K562 (cell line): Measurements from ENCODE around the gene ID2. TPM values are rescaled to one million over a fixed set of nuclear protein-coding genes. Genes with fewer than 3 reads are reported as not detected.

Experiments used
- CBX5 ChIP-seq: IDR thresholded peaks from 2 replicates; pipeline ENCODE4 v1.6.1; 2014; ENCODE audit warnings: low read depth, borderline replicate concordance
- HMGN3 ChIP-seq: IDR thresholded peaks from 2 replicates; pipeline ENCODE4 v1.6.1; 2011; ENCODE audit warnings: borderline replicate concordance, low read depth, mild to moderate bottlenecking, mixed read lengths, low read length; ENCODE audit not compliant: insufficient read length; ENCODE audit errors: extremely low read depth
- JUN ChIP-seq, 2 experiments: sonication (generic) in 1 of 2; formaldehyde crosslinking in 1 of 2; IDR thresholded peaks; 2 replicates each; pipeline versions ENCODE4 v1.6.1 to v1.8.0; 2012 to 2022; ENCODE audit warnings: borderline replicate concordance in 2 of 2, mild to moderate bottlenecking in 2 of 2, improper control_type of control experiment in 1 of 2, low read depth in 1 of 2, low read length in 1 of 2, missing genetic modification reagents in 1 of 2
- MCM3 ChIP-seq: fragments of 450-650 bp; IDR thresholded peaks from 2 replicates; pipeline ENCODE4 v1.6.1; 2016
- RBBP5 ChIP-seq: fragments of 200-600 bp; sonication (generic); IDR thresholded peaks from 2 replicates; pipeline ENCODE4 v1.6.1; 2012; ENCODE audit warnings: borderline replicate concordance, mild to moderate bottlenecking, low read length, control low read depth, inconsistent platforms; ENCODE audit not compliant: insufficient read depth, poor library complexity, severe bottlenecking
- RBM25 ChIP-seq: fragments of 200-400 bp; formaldehyde crosslinking; IDR thresholded peaks from 2 replicates; pipeline ENCODE4 v1.6.1; 2018; ENCODE audit warnings: low read length, low read depth, moderate library complexity; ENCODE audit not compliant: severe bottlenecking
- SMARCE1 ChIP-seq: fragments of 450-650 bp; IDR thresholded peaks from 2 replicates; pipeline ENCODE4 v1.7.1; 2016; ENCODE audit warnings: mild to moderate bottlenecking
- TRIM28 ChIP-seq: fragments of 450-650 bp; IDR thresholded peaks from 2 replicates; pipeline ENCODE4 v1.6.1; 2017
- polyA plus RNA-seq, 8 experiments: library from polyadenylated mRNA; depleted of rRNA in 4 of 8; stranded (reverse) in 5 of 8; unstranded in 3 of 8; fragments of >200 nt; fragmentation: Nextera tagmentation in 2 of 8; fragmentation: Illumina TruSeq in 1 of 8; extraction: Ambion mirVana in 2 of 8; extraction: Trizol in 1 of 8; gene quantifications; 2 replicates each; pipeline versions ENCODE4 v1.2.1 to v1.2.3, GENCODE V29; 2011 to 2014; ENCODE audit warnings: inconsistent platforms in 1 of 8, missing spikeins in 1 of 8
- total RNA-seq, 7 experiments: library from RNA; depleted of rRNA in 6 of 7; stranded (reverse); fragments of >200 nt in 6 of 7; fragmentation: Illumina TruSeq in 2 of 7; extraction: Trizol in 2 of 7; gene quantifications; 2 replicates each; pipeline versions ENCODE4 v1.2.1 to v1.2.3, GENCODE V29; 2011 to 2021; ENCODE audit warnings: low replicate concordance in 1 of 7
- TF ChIP-seq, protein P1 (sequence below): sonication (generic); formaldehyde crosslinking; IDR thresholded peaks from 2 replicates; pipeline ENCODE4 v1.8.0; 2023; ENCODE audit warnings: mild to moderate bottlenecking, missing genetic modification reagents
- TF ChIP-seq, protein P2 (sequence below): fragments of 250-450 bp; sonication (Bioruptor Pico); IDR thresholded peaks from 2 replicates; pipeline ENCODE4 v1.5.0; 2021
- TF ChIP-seq, protein P3 (sequence below): conservative IDR thresholded peaks from 2 replicates; pipeline ENCODE4 v1.6.1; 2011; ENCODE audit warnings: low read depth, mild to moderate bottlenecking, low read length; ENCODE audit not compliant: control insufficient read depth
- TF ChIP-seq, protein P4 (sequence below), 2 experiments: fragments of 450-650 bp; formaldehyde crosslinking in 1 of 2; IDR thresholded peaks; 2 replicates each; pipeline versions ENCODE4 v1.4.0 to v1.6.1; 2014 to 2020; ENCODE audit warnings: mild to moderate bottlenecking in 2 of 2, borderline replicate concordance in 1 of 2, low read depth in 1 of 2

Gene ID2
- total and polyA plus RNA-seq, 9 of the 15 experiments (the other 6 are each of a cell fraction or from before 2014, with no cell fraction given) = 8.0 to 35.7 (median 16.6) TPM

DNA sequence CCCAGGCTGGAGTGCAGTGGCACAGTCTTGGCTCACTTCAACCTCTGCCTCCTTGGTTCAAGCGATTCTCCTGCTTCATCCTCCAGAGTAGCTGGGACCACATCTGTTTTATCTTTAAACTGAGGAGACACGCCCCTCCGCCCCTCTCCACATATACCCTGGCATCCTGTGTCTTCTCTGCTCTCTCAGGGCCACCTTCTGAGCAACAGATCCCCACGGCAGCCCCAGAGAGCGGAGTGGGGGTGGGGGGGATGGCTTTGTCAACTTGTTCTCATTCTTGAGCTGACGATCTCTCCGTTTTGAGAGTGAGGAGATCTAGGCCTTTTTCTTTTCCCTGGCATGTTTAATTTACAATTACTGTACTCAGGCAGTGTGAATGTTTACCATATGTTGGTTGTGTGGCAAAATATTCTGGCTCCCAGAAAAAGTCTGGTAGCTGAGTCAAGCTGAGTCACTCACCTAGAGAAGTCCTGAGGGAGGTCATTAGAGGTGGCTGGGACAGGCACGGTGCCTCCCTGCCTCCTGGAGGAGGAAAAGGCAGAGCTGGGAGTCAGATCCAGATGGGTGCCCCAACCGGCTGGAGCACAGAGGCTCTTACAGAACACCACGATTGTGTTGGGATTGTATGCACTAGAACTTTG is 19.5 kb upstream of the ID2 start (continued):
- no peak for TF ChIP-seq CBX5
- TF ChIP-seq, protein P1, sequence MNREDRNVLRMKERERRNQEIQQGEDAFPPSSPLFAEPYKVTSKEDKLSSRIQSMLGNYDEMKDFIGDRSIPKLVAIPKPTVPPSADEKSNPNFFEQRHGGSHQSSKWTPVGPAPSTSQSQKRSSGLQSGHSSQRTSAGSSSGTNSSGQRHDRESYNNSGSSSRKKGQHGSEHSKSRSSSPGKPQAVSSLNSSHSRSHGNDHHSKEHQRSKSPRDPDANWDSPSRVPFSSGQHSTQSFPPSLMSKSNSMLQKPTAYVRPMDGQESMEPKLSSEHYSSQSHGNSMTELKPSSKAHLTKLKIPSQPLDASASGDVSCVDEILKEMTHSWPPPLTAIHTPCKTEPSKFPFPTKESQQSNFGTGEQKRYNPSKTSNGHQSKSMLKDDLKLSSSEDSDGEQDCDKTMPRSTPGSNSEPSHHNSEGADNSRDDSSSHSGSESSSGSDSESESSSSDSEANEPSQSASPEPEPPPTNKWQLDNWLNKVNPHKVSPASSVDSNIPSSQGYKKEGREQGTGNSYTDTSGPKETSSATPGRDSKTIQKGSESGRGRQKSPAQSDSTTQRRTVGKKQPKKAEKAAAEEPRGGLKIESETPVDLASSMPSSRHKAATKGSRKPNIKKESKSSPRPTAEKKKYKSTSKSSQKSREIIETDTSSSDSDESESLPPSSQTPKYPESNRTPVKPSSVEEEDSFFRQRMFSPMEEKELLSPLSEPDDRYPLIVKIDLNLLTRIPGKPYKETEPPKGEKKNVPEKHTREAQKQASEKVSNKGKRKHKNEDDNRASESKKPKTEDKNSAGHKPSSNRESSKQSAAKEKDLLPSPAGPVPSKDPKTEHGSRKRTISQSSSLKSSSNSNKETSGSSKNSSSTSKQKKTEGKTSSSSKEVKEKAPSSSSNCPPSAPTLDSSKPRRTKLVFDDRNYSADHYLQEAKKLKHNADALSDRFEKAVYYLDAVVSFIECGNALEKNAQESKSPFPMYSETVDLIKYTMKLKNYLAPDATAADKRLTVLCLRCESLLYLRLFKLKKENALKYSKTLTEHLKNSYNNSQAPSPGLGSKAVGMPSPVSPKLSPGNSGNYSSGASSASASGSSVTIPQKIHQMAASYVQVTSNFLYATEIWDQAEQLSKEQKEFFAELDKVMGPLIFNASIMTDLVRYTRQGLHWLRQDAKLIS = no peak
- TF ChIP-seq TRIM28 = no peak
- TF ChIP-seq, protein P2, sequence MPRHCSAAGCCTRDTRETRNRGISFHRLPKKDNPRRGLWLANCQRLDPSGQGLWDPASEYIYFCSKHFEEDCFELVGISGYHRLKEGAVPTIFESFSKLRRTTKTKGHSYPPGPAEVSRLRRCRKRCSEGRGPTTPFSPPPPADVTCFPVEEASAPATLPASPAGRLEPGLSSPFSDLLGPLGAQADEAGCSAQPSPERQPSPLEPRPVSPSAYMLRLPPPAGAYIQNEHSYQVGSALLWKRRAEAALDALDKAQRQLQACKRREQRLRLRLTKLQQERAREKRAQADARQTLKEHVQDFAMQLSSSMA = no peak
- peak; percentile 48; the same call in 1 of the 2 replicates for TF ChIP-seq JUN (IDR thresholded peaks at IDR 0.05; ENCODE audit: borderline replicate concordance, low read depth, low read length)
- TF ChIP-seq JUN (CRISPR knock-in tag; IDR thresholded peaks at IDR 0.05; ENCODE audit: borderline replicate concordance) = no peak
- TF ChIP-seq, protein P3, sequence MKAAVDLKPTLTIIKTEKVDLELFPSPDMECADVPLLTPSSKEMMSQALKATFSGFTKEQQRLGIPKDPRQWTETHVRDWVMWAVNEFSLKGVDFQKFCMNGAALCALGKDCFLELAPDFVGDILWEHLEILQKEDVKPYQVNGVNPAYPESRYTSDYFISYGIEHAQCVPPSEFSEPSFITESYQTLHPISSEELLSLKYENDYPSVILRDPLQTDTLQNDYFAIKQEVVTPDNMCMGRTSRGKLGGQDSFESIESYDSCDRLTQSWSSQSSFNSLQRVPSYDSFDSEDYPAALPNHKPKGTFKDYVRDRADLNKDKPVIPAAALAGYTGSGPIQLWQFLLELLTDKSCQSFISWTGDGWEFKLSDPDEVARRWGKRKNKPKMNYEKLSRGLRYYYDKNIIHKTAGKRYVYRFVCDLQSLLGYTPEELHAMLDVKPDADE = no peak
- TF ChIP-seq SMARCE1 = 0 out of 2 replicates have a peak, but pooled peaks have one; percentile 29
- no peak for TF ChIP-seq HMGN3
- no peak for TF ChIP-seq MCM3
- TF ChIP-seq RBM25 = no peak
- TF ChIP-seq, protein P4, sequence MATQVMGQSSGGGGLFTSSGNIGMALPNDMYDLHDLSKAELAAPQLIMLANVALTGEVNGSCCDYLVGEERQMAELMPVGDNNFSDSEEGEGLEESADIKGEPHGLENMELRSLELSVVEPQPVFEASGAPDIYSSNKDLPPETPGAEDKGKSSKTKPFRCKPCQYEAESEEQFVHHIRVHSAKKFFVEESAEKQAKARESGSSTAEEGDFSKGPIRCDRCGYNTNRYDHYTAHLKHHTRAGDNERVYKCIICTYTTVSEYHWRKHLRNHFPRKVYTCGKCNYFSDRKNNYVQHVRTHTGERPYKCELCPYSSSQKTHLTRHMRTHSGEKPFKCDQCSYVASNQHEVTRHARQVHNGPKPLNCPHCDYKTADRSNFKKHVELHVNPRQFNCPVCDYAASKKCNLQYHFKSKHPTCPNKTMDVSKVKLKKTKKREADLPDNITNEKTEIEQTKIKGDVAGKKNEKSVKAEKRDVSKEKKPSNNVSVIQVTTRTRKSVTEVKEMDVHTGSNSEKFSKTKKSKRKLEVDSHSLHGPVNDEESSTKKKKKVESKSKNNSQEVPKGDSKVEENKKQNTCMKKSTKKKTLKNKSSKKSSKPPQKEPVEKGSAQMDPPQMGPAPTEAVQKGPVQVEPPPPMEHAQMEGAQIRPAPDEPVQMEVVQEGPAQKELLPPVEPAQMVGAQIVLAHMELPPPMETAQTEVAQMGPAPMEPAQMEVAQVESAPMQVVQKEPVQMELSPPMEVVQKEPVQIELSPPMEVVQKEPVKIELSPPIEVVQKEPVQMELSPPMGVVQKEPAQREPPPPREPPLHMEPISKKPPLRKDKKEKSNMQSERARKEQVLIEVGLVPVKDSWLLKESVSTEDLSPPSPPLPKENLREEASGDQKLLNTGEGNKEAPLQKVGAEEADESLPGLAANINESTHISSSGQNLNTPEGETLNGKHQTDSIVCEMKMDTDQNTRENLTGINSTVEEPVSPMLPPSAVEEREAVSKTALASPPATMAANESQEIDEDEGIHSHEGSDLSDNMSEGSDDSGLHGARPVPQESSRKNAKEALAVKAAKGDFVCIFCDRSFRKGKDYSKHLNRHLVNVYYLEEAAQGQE (IDR thresholded peaks at IDR 0.05; ENCODE audit: borderline replicate concordance) = peak; percentile 20; the same call in 1 of the 2 replicates
- TF ChIP-seq, protein P4 (CRISPR knock-in tag; IDR thresholded peaks at IDR 0.05; ENCODE audit: low read depth) = no peak
- no peak for TF ChIP-seq RBBP5
